Thyroid gland (tissue), 4 donors: ENCODE results near the gene DMD.

Experiments used
- POLR2A ChIP-seq, 2 donors: fragments of 450-650 bp; IDR thresholded peaks; one replicate each; pipeline ENCODE4 v1.6.1; 2017; ENCODE audit warnings: antibody characterized with exemption in 2 of 2, mild to moderate bottlenecking in 2 of 2, moderate library complexity in 1 of 2
- TF ChIP-seq, protein P1 (sequence below), 6 experiments: fragments of 200-600 bp in 3 of 6; fragments of 450-650 bp in 3 of 6; sonication (generic) in 3 of 6; IDR thresholded peaks; one replicate each; pipeline ENCODE4 v1.5.1; 2016 to 2019; ENCODE audit warnings: antibody characterized with exemption in 6 of 6, mild to moderate bottlenecking in 2 of 6, inconsistent platforms in 1 of 6, moderate library complexity in 1 of 6

GRCh38 chrX:32280921-32281320 lies 930.4 kb downstream of the DMD start:
- TF ChIP-seq POLR2A (IDR thresholded peaks at IDR 0.05): no peak
- TF ChIP-seq, protein P1, sequence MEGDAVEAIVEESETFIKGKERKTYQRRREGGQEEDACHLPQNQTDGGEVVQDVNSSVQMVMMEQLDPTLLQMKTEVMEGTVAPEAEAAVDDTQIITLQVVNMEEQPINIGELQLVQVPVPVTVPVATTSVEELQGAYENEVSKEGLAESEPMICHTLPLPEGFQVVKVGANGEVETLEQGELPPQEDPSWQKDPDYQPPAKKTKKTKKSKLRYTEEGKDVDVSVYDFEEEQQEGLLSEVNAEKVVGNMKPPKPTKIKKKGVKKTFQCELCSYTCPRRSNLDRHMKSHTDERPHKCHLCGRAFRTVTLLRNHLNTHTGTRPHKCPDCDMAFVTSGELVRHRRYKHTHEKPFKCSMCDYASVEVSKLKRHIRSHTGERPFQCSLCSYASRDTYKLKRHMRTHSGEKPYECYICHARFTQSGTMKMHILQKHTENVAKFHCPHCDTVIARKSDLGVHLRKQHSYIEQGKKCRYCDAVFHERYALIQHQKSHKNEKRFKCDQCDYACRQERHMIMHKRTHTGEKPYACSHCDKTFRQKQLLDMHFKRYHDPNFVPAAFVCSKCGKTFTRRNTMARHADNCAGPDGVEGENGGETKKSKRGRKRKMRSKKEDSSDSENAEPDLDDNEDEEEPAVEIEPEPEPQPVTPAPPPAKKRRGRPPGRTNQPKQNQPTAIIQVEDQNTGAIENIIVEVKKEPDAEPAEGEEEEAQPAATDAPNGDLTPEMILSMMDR (IDR thresholded peaks at IDR 0.05): no peak
